HG03025 (cell line): Measurements from ENCODE around the gene METTL27.
"Not testable (repeated sequence)": the region's sequence is repeated elsewhere in the genome, so short reads cannot be mapped to it uniquely, and the experiment has no call there.

Source experiments
- ATAC-seq: cut with Tn5 transposase; IDR thresholded peaks from one replicate; pipeline ENCODE4 v1.9.1; 2021; ENCODE audit warnings: mild to moderate bottlenecking, moderate library complexity; ENCODE audit not compliant: unreplicated experiment, low FRiP score

METTL27 gene

DNA sequence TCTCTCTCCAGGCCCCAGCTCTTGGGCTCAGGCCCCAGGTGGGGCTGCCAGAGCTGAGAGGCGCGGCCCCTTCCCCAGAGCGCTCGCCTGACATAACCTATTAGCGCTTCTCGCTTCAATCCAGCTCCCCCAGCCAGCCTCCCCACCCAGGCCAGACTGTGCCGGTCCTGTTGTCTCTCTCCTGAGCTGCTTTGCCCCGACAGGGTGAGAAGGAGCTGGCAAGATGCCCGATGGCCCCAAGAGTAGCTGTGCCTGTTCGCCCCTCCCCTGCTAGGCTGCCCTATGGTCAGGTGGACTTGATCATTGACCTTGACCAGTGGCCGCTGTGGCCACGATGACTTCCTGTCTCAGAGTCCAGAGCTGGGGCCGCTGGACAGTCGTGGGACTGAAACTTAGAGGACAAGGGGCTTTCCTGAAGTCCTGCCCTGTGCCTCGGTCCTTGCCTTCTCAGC, 27.8 kb upstream of the METTL27 start:
- ATAC-seq: no peak

DNA sequence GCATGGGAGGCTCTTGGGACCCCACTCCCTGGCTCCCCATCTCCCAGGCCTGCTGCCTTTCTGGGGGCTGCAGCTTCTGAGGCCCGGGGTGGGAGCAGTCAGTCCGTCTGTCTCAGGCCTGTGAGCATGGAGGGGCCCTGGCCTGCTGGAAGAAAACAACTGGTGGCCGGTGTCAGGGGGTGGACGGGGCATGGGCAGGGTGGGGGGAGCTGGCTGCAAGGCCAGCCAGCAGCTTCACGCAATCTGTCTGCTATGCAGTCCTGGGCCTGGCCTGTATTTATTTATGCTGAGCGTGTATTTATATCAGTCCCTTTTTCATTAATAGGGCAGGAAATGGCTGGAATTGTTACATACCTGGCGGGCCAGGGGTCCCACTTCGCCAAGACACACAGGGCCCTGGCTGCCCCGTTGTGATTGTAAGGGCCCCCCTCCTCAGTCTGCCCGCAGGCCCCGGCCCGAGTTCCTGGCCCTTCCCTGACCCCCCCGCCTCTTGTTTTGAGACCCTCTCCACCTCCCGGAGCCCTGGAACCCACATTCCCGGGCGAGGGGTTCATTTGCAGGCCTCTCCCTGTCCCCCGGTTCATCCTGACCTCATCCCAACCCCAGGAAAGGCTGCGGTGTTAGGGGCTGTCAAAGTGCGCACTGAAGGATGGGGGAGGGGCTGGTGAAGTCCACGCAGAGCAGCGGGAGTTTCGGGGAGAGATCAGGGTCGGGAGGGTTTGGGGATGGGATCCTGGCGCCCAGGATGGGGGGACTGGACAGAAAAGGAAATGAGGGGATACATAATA, 26.9 kb upstream of the METTL27 start:
- no peak for ATAC-seq

DNA sequence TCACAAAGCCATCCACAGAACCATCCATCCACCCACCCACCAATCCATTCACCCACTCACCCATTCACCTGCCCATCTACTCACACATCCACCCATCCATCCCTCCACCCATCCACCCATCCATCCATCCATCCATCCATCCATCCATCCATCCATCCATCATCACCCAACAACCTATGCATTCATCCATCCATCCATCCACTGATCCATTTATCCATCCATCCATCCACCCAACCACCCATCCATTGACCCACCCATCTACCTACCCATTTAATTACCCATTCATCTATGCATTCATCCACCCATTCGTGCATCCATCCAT, 24.1 kb upstream of the METTL27 start:
- no peak for ATAC-seq

DNA sequence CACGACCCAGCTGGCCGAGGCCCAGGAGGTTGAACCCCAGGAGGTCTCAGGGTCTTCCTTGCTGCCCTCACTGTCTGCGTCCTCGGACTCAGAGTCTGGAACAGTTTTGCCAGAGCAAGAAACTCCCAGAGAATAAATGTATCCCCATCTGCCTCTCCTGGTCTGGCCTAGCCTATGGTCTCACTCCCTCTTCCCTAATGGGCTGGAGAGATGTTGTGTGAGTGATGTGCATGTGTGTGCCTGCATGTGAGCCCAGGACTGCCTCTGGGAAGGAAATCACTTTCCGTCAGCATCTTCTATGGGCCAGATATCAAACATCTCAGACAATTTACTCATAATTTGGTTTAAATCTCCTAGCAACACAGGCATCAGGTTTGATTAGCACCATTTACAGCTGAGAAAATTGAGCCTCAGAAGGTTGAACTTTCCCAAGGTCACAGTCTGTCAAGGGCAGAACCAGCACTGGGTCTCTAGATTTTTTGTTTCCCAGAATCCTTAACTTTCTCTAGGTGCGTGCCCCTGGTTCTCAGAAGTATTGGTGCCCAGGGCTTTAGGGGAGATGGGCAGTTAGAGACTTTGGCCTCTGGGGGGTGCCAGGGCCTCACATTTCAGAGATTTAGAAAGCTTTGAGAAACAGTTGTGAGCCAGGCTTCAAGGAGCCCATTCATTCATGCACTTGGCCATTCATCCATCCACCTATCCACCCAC, 23.6 kb upstream of the METTL27 start:
- ATAC-seq: no peak

DNA sequence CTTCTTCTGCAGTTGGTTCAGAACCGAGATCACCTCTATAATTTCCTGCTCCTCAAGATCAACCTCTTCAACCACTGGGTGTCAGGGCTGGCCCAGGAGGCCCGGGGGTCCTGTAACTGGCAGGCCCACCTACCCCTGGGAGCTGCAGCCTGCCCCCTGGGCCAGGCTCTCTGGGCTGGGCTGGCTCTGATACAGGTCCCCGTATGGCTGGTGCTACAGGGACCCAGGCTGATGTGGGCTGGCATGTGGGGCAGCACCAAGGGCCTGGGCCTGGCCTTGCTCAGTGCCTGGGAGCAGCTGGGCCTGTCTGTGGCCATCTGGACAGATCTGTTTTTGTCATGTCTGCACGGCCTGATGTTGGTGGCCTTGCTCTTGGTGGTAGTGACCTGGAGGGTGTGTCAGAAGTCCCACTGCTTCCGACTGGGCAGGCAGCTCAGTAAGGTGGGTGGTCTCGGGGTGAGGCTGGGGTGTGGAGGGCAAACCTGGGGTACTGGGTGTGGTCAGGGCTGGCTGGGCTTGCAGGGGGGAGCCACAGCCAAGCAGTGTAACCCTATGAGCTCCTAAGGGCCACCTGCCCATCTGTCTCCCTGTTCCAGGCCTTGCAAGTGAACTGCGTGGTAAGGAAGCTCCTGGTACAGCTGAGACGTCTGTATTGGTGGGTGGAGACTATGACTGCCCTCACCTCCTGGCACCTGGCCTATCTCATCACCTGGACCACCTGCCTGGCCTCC, 22.8 kb upstream of the METTL27 start:
- ATAC-seq: no peak

DNA sequence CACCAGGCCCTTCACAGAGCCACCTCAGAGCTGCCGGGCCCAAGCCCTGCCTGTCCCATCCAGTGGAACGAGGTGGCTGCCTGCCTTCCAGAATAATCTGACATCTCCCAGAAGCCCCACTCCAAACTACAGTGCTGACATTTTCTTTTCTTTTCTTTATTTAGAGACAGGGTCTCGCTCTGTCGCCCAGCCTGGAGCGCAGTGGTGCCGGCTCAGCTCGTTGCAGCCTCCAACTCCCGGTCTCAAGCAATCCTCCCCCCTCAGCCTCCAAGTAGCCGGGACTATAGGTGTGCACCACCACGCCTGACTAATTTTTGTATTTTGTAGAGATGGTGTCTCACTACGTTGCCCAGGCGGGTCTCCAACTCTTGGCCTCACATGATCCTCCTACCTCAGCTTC, 19.0 kb upstream of the METTL27 start:
- ATAC-seq: no peak

DNA sequence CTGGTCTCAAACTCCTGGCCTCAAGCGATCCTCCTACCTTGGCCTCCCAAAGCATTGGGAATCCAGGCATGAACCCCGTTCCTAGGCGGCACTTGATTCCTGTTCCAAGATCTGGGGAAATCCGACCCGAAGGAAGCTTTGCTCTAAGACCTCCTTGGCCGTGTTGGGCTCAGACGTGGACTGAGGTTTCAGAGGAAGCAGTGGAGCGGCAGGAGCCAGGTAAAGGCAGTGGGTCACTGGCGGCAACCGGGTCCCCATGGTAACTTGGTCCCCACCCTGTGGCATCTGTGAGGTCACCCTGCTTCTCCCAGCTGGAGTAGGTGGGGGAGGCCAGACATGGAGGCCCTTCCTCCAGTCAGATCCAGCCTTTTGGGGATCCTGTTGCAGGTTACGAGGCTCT, 18.5 kb upstream of the METTL27 start, which contains the start of gene TMEM270:
Gene TMEM270, plus strand, starts transcription at position 301 of the 400 bp plus-strand sequence. Its CDS starts 36 bp downstream, at position 337.
- ATAC-seq: no peak

DNA sequence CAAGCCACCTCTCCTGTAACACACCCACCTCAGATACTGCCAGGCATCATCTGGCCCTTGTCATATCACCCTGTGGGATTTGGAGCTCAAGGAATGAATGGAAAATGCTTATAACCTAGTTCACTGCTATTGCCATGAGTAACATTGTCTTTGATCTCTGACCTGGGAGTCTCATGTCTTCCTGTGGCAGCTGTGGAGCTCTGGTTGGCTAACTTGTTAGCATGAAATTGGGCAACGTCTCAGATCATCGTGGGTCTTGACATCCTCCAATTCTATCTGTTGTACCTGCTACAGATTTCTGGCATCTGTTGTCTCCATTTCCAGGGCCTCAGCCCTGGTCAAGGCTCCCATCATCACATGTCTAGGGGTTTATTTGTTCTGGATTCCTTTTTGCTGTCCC, 16.5 kb upstream of the METTL27 start:
- ATAC-seq: no peak

DNA sequence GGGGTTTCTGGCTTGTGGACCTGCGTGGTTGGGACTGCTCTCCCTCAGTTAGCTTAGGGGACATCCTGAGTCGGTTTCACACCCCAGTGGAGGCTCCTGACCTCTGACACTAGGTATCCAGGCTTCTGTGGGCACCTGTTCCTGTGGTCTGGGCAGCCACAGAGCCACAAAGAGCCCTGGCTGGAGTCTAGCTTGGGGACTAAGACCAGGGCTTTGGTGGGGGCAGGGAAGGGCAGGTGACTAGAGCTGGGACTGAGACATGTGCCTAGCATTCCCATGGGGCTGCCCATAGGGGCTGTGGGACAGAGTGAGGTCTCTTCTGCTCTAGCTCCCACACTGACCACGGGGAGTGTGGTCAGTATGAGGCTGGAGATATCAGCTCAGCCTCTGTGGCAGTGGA, 14.6 kb upstream of the METTL27 start:
- ATAC-seq: no peak

DNA sequence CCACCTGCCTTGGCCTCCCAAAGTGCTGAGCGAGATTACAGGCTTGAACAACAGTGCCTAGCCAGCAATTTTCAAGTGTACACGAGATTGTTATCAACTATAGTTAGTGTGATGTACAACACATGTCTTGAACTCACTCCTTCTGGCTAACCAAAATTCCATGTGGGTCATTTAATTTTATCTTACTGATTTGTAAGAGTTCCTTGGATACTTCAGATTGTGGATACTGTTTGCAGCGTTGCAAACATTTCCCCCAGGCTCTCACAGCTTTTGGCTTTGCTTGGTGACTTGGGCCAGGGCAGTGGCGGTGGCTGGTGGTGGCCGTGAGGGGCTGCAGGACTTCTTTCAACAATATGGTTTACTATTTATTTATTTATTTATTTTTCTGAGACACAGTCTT, 10.2 kb upstream of the METTL27 start:
- ATAC-seq: no peak

DNA sequence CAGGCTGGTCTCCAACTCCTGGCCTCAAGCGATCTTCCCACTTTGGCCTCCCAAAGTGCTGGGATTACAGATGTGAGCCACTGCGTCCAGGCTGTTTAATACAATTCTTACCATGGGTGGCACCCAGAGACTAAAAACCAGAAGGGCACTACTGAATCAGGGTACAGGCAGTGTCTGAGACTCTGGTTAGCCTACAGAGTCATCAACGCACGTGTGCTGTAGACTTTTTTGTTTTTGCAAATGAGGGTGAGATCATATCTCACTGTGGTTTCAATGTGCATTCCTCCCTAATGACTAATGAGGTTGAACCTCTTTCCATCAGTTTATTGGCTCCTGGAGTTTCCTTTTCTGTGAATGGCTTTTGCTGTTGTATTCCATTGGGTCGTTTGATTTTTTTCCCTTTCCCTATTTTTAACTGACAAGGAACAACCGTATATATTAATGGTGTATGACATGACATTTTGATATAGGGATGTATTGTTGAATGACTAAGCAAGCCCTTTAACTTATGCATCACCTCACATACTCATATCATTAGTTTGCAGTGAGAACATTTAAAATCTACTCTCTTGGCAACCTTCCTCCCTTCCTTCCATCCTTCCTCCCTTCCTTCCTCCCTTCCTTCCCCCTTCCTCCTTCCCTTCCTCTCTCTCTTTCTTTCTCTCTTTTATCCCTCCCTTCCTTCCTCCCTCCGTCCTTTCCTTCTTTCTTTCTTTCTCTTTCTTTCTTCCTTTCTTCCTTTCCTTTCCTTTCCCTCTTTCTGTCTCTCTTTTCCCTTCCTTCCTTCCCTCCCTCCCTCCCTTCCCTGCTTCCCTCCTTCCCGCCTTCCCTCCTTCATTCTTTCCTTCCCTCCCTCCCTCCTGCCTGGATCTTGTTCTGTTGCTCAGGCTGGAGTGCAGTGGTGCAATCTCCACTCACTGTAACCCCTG, 9.4 kb upstream of the METTL27 start:
- peak; percentile 73 for ATAC-seq

DNA sequence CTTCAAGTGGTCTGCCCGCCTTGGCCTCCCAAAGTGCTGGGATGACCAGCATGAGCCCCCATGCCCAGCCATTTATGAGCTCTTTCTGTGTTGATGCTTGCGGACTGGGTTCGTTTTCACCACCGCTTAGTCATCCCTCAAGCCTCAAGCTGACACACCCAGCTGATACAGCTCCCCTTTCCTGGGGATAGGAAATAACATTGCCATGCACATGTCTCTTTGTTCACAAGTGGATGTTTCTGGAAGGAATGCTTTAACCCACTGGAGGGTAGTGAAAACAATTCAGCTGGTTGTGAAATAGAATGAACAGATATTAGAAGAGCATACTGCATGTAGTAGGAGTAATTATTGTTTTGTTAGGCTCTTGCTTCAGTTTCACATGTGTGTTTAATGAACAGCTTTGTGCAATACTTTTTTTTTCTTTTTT, 8.5 kb upstream of the METTL27 start:
- ATAC-seq: no peak

DNA sequence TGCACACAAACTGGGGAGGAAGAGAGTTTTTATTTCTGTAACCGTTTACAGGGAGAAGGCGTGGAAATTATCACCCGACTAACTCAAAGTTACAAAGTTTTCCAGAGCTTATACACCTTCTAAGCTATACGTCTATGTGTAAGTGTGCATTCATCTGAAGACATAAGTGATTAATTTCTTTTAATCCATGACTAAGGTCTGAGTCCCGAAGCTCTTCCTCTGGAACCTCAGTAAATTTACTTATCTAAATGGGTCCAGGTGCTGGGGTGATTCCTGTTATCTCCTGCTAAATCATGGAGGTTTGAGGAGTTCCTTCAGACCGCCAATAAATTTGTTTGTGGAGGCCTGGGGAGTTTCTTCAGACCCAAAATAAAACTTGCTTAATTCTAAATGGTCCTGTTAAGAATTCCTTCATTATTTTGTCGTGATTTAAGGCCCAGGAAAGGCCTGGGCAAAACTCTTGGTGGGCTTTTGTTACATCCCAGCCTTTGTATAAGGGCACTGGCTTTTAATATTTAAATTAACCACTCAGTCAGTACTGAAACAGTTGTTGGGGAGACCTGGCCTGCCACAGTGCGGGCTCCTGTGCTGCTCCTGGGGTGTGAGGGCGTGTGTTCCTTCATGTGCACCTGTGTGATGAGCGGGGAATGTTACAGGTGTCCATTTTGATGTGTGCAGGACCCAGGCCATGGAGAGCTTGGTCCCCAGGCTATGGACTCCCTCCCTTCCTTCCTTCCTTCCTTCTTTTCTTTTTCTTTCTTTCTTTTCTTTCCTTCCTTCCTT, 5.8 kb upstream of the METTL27 start:
- ATAC-seq: no peak

DNA sequence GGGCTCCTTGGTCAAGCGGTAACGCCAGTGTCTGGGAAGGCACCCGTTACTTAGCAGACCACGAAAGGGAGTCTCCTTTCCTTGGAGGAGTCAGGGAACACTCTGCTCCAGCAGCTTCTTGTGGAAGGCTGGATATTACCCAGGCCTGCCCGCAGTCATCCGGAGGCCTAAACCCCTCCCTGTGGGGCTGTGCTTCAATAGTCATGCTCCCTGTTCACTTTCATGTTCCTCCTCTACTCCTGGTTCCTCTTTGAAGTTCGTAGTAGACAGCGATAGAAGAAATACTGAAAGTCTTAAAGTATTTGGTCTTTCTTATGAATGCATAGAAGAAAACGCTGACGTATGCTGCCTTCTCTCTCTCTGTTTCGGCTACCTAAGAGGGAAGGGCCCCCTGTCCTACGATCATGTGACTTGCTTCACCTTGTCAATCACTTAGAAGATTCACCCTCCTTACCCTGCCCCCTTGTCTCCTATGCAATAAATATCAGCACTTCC, 3.4 kb upstream of the METTL27 start:
- ATAC-seq: not testable (repeated sequence)

DNA sequence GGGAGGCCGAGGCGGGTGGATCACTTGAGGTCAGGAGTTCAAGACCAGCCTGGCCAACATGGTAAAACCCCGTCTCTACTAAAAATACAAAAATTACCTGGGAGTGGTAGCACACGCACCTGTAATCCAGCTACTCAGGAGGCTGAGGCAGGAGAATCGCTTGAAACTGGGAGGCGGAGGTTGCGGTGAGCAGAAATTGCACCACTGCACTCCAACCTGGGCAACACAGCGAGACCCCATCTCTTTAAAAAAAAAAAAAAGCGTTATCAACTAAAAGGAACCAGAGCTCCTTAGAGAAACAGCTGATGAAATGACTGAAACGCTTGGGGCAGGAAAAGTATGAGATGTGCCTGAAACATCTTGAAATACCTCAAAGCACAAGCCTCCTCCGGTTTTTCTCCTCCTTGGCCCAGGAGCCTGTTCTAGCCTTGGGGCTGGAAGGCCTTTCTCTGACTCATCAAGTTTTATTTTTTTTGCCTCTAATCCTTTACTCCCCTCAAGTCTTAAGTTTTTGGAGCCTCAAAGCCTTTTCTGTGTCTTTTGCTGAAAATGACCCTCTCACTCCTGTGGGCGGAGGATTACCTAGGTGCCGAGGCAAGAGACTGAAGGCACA, 2.6 kb upstream of the METTL27 start:
- ATAC-seq: no peak

DNA sequence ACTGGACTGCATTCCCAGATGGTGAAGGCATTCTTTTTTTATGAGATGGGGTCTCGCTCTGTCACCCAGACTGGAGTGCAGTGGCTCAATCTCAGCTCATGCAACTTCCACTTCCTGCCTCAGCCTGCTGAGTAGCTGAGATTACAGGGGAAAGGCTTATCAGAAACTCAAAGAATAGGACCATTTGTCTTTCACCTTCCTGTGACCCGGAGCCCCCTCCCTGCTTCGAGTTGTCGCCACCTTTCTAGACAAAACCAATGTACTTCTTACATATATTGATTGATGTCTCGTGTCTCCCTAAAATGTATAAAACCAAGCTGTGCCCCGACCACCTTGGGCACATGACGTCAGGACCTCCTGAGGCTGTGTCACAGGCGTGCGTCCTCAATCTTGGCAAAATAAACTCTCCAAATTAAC, 1.8 kb upstream of the METTL27 start:
- ATAC-seq: no peak

DNA sequence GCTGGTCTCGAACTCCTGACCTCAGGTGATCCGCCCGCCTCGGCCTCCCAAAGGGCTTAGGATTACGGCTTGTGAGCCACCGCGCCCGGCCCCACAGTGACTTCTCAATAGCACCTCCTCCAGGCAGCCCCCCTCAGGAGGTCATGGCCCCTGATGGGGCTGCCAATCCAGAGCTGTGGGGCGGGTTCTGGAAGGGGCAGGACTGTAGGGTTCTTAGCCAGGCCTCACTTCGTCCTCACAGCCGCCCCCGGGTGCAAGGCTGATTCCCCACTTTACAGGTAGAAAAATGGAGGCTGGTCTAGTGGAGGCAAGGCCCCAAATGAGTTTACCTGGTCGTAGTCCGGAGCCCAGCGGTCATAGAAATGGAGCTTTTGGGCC, 638 bp downstream of the METTL27 start:
- no peak for ATAC-seq

DNA sequence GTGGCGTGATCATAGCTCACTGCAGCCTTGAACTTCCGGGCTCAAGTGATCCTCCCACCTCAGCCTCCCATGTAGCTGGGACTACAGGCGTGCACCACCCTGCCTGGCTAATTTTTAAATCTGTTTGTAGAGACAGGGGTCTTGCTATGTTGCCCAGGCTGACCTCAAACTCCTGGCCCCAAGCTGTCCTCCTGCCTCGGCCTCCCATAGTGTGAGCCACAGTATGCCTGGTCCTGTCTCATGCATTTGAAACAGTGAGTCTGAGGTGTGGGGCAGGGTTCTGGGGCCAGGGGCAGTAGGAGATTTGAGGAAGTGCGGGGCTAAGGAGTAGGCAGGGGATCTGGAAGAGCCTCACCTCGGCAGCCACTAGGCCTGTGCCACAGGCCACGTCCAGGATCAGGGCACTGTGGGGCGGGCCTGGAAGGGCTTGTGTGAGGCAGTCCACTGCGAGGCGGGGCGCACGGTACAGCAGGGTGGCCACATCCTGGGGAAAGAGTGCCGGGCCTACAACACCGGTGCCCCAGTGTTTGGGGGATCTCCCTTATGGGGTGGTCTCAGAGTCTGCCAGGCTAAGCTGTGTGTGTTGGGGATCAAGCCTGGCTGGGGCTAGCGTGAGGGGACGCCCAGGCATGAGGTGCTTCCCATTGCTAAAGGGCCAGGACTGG, 1.5 kb downstream of the METTL27 start:
- ATAC-seq: no peak
